Ascending aorta (tissue), 2 donors: ENCODE results near the gene ACER1. TPM values are rescaled to one million over a fixed set of nuclear protein-coding genes. Genes with fewer than 3 reads are reported as not detected.
"Not testable (repeated sequence)": the region's sequence is repeated elsewhere in the genome, so short reads cannot be mapped to it uniquely, and the experiment has no call there.

Source experiments
- DNase-seq, 2 donors: peaks; one replicate each; pipeline ENCODE4 v3.0.0-alpha.2; 2019; ENCODE audit warnings: low spot score in 2 of 2
- H3K27ac ChIP-seq, 2 donors: fragments of 200-600 bp; sonication (generic); one replicate each; pipeline ENCODE4 v1.5.1; 2016 to 2017; ENCODE audit warnings: mild to moderate bottlenecking in 1 of 2
- H3K27me3 ChIP-seq: fragments of 200-600 bp; sonication (generic); one replicate; pipeline ENCODE4 v1.5.1; 2017
- H3K36me3 ChIP-seq, 2 donors: fragments of 200-600 bp; sonication (generic); one replicate each; pipeline ENCODE4 v1.5.1; 2016
- H3K4me1 ChIP-seq, 2 donors: fragments of 200-600 bp; sonication (generic); one replicate each; pipeline ENCODE4 v1.5.1; 2016 to 2017; ENCODE audit warnings: mild to moderate bottlenecking in 1 of 2
- H3K4me3 ChIP-seq, 2 donors: fragments of 200-600 bp; sonication (generic); one replicate each; pipeline ENCODE4 v1.5.1; 2016 to 2017; ENCODE audit warnings: mild to moderate bottlenecking in 1 of 2
- H3K9me3 ChIP-seq, 2 donors: fragments of 200-600 bp; sonication (generic); one replicate each; pipeline ENCODE4 v1.5.1; 2016
- intact Hi-C: fragments of 100-400 bp; cut with DNase I; formaldehyde crosslinking; loops from one replicate; pipeline ENCODE4 v1.15.1; 2023
- total RNA-seq: library from RNA; depleted of rRNA; stranded (reverse); fragments of >200 nt; gene quantifications from one replicate; pipeline ENCODE4 v1.1.0, GENCODE V29; 2016
- TF ChIP-seq, protein P1 (sequence below), 3 experiments: fragments of 200-600 bp in 2 of 3; fragments of 450-650 bp in 1 of 3; sonication (generic) in 2 of 3; IDR thresholded peaks; one replicate each; pipeline ENCODE4 v1.5.1; 2016 to 2019; ENCODE audit warnings: antibody characterized with exemption in 3 of 3, mild to moderate bottlenecking in 1 of 3, moderate library complexity in 1 of 3

ACER1 gene
- total RNA-seq, 1 donor from 2014 or later, result not detected

DNA sequence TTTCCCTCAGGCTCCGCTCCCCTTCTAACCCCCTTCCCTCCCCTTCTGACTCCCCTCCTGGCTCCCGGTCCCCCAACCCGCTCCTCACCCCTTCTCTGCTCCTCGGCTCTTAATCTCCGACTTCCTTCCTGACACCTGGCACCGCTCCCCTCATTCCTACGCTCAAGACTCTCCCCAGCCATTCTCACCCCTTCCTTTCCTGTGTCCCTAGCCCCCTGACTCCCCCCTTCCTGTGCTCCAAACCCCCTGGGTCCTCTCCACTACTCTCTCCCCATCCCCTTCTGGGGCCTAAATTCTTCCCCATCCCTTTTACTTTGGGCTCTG is 28.6 kb upstream of the ACER1 start:
- DNase-seq, result no peak
- Histone ChIP-seq H3K4me1 (peaks cover 4 to 7% of the 10 kb centered on the region in 2 donors), H3K9me3 (no peaks in the 10 kb centered on the region), H3K4me3 (peak overlapping the region; percentile 68 to 99), H3K27ac (peak overlapping the region; percentile 80 to 91), H3K36me3 (peaks cover 23 to 31% of the 10 kb centered on the region in 2 donors), H3K27me3 (no peaks in the 10 kb centered on the region)
- intact Hi-C loops, result no loop called here
- TF ChIP-seq, protein P1, sequence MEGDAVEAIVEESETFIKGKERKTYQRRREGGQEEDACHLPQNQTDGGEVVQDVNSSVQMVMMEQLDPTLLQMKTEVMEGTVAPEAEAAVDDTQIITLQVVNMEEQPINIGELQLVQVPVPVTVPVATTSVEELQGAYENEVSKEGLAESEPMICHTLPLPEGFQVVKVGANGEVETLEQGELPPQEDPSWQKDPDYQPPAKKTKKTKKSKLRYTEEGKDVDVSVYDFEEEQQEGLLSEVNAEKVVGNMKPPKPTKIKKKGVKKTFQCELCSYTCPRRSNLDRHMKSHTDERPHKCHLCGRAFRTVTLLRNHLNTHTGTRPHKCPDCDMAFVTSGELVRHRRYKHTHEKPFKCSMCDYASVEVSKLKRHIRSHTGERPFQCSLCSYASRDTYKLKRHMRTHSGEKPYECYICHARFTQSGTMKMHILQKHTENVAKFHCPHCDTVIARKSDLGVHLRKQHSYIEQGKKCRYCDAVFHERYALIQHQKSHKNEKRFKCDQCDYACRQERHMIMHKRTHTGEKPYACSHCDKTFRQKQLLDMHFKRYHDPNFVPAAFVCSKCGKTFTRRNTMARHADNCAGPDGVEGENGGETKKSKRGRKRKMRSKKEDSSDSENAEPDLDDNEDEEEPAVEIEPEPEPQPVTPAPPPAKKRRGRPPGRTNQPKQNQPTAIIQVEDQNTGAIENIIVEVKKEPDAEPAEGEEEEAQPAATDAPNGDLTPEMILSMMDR (IDR thresholded peaks at IDR 0.05), result no peak

DNA sequence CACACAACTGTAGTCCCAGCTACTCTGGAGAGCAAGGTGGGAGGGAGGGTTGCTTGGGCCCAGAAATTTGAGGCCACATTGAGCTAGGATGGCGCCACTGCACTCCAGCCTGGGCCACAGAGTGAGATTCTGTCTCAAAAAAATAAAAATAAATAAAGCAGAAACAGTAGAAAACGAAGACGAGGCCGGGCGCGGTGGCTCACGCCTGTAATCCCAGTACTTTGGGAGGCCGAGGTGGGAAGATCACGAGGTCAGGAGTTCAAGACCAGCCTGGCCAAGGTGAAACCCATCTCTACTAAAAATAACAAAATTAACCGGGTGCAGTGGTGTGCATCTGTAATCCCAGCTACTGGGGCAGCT is 27.4 kb upstream of the ACER1 start:
- intact Hi-C loops, result loop anchor here (1.0 kb wide), 2 partner anchors 12 to 32 kb away; partner anchors contain the start of gene GTF2F1
- not testable (repeated sequence) for H3K9me3 ChIP-seq, DNase-seq, H3K4me1 ChIP-seq, H3K27me3 ChIP-seq
- peak overlapping the region; percentile 68 to 99 for H3K4me3 ChIP-seq
- H3K27ac ChIP-seq, result peak overlapping the region in 1 of 2 donors; percentile 91
- peaks cover 12 to 19% of the 10 kb centered on the region in 2 donors for H3K36me3 ChIP-seq

DNA sequence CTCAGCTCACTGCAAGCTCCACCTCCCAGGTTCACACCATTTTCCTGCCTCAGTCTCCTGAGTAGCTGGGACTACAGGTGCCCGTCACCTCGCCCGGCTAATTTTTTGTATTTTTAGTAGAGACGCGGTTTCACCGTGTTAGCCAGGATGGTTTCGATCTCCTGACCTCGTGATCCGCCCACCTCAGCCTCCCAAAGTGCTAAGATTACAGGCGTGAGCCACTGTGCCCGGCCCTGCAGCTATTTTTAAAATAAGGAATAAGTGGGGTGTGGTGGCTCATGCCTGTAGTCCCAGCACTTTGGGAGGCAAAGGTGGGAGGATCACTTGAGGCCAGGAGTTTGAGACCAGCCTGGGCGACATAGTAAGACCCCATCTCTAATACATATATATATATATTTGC is 27.0 kb upstream of the ACER1 start:
- DNase-seq, H3K4me3 ChIP-seq, H3K27me3 ChIP-seq, H3K27ac ChIP-seq, H3K4me1 ChIP-seq, H3K9me3 ChIP-seq, intact Hi-C loops: not testable (repeated sequence)
- H3K36me3 ChIP-seq, result peaks cover 8 to 15% of the 10 kb centered on the region in 2 donors

DNA sequence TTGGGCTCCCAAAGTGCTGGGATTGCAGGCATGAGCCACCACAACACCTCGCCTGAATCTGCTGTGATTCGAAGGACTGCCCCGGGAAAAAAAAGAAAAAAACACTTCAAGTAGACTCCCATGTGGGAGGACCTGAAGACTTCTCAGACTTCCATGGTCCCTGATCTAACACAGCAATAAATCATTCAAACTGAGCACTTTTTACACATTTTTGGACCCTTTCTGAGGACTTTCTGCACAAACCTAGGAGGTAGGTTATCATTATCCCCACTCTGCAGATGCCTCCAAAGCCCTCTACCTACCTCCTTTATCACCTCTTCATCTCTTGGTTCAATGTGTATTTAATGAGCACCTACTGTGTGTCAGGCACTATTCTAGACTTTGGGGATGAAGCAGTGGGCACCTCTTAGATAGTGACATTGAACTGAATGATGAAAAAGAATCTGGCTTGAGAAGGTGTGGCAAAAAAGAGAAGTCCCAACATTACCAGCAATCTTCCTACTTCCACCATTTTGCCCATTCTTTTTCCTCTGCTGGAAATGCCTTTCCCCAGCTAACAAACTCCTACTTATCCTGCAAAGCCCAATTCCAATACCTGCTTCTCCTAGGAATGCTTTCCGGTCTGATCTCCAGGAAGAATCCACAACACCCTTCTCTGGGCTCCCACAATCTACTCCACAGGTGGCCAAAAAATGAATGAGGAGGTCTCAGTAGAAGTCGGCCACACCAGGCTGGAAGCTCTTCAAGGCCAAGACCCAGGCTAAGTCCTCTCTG is 26.3 kb upstream of the ACER1 start:
- H3K27me3 ChIP-seq, result no peaks in the 10 kb centered on the region
- intact Hi-C loops, result loop anchor here (10.0 kb wide), 1 partner anchor 145 kb away; no protein-coding TSS in a partner anchor
- peaks cover 4 to 7% of the 10 kb centered on the region in 2 donors for H3K4me1 ChIP-seq
- no peak overlapping the region for H3K27ac ChIP-seq
- no peak overlapping the region for H3K4me3 ChIP-seq
- no peak for DNase-seq
- H3K9me3 ChIP-seq, result no peaks in the 10 kb centered on the region
- TF ChIP-seq, protein P1 (IDR thresholded peaks at IDR 0.05), result no peak
- peaks cover 5 to 9% of the 10 kb centered on the region in 2 donors for H3K36me3 ChIP-seq

DNA sequence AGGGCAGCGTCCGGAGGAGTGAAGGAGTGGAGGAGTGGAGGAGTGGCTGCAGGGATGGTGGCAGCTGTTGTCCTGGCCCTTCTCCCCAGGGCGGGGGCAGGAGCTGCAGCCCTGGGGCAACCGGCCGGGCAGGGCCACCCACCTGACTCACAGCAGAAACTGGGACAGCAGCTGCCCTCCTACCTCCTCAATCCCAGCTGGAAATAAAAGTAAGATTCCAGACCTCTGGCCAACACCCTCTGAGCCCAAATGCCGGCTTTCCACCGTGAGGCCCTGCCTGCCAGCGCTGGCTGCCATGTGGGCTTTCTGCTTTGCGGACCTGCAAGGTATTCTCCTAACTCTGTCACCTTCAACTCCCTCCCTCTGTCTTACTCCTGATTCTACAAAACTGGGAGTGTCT is 24.6 kb upstream of the ACER1 start:
- no peaks in the 10 kb centered on the region for H3K36me3 ChIP-seq
- DNase-seq, result no peak
- no peak overlapping the region for H3K4me3 ChIP-seq
- H3K27ac ChIP-seq, result no peak overlapping the region
- peaks cover 4 to 7% of the 10 kb centered on the region in 2 donors for H3K4me1 ChIP-seq
- H3K9me3 ChIP-seq, result no peaks in the 10 kb centered on the region
- no peaks in the 10 kb centered on the region for H3K27me3 ChIP-seq
- intact Hi-C loops, result loop anchor here (10.0 kb wide), 1 partner anchor 143 kb away; no protein-coding TSS in a partner anchor
- TF ChIP-seq, protein P1 (IDR thresholded peaks at IDR 0.05), result no peak

DNA sequence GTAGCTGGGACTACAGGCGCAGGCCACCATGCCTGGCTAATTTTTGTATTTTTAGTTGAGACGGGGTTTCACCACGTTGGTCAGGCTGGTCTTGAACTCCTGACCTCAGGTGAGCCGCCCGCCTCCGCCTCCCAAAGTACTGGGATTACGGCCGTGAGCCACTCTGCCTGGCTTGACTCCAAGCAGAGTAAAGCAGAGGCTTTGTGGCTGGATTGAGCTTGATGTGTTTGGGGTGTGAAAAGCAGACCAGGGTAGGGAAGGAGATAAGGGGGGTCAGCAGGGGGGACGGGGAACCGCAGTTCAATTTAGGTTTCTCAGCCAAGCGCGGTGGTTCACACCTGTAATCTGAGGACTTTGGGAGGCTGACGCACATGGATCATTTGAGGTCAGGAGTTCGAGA is 23.8 kb upstream of the ACER1 start:
- intact Hi-C loops, result loop anchor here (10.0 kb wide), 1 partner anchor 142 kb away; no protein-coding TSS in a partner anchor
- Histone ChIP-seq H3K27ac (no peak overlapping the region), H3K9me3 (no peaks in the 10 kb centered on the region), H3K4me1 (peaks cover 0 to under 1% of the 10 kb centered on the region in 2 donors), H3K36me3 (no peaks in the 10 kb centered on the region), H3K27me3 (no peaks in the 10 kb centered on the region), H3K4me3 (no peak overlapping the region)
- TF ChIP-seq, protein P1 (IDR thresholded peaks at IDR 0.05), result no peak
- no peak for DNase-seq

DNA sequence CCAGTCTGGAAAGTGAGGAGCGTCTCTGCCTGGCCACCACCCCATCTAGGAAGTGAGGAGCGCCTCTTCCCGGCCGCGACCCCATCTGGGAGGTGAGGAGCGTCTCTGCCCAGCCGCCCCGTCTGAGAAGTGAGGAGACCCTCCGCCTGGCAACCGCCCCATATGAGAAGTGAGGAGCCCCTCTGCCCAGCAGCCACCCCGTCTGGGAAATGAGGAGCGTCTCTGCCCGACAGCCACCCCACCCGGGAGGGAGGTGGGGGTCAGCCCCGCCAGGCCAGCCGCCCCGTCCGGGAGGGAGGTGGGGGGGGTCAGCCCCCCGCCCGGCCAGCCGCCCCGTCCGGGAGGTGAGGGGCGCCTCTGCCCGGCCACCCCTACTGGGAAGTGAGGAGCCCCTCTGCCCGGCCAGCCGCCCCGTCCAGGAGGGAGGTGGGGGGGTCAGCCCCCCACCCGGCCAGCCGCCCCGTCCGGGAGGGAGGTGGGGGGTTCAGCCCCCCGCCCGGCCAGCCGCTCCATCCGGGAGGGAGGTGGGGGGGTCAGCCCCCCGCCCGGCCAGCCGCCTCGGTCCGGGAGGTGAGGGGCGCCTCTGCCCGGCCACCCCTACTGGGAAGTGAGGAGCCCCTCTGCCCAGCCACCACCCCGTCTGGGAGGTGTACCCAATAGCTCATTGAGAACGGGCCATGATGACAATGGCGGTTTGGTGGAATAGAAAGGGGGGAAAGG is 22.1 kb upstream of the ACER1 start:
- intact Hi-C loops, result loop anchor here (10.0 kb wide), 1 partner anchor 141 kb away; no protein-coding TSS in a partner anchor
- not testable (repeated sequence) for H3K27me3 ChIP-seq, H3K4me1 ChIP-seq, DNase-seq, H3K27ac ChIP-seq, H3K36me3 ChIP-seq, H3K4me3 ChIP-seq, H3K9me3 ChIP-seq
